NCI-H146 treated with DMSO at 0.1 percent for 48 hours (cell line): ENCODE data around the gene TBX2.

Experiments used
- DNase-seq: peaks from one replicate; lab custom pipeline; 2025; ENCODE audit not compliant: unreplicated experiment; lab: John Stamatoyannopoulos, UW

TBX2 gene

GRCh38 chr17:61451538-61452300 is 52.1 kb downstream of the TBX2 start:
- no peak for DNase-seq

- no peak for DNase-seq
These were observed 53.0 kb downstream of the TBX2 start, which contains the start of gene TBX4 for GRCh38 chr17:61452301-61453290. TBX4 (plus strand) TSS chr17:61452422; CDS start chr17:61456491, 4,069 bp downstream.

GRCh38 chr17:61453566-61454380 is 54.1 kb downstream of the TBX2 start:
- DNase-seq = no peak

GRCh38 chr17:61454381-61455323 is 55.0 kb downstream of the TBX2 start:
- DNase-seq = no peak

- no peak for DNase-seq
These were observed 55.8 kb downstream of the TBX2 start for GRCh38 chr17:61455324-61456060.

GRCh38 chr17:61456061-61456681 is 56.5 kb downstream of the TBX2 start:
- DNase-seq = no peak

GRCh38 chr17:61456688-61457225 is 57.1 kb downstream of the TBX2 start:
- no peak for DNase-seq

- DNase-seq = no peak
These were observed 57.8 kb downstream of the TBX2 start for GRCh38 chr17:61457226-61457983.

- DNase-seq = no peak
These were observed 58.4 kb downstream of the TBX2 start for GRCh38 chr17:61458000-61458399.

GRCh38 chr17:61458421-61459141 is 58.9 kb downstream of the TBX2 start:
- no peak for DNase-seq
